Measurements from ENCODE around the gene SOX6. TPM values are rescaled to one million over a fixed set of nuclear protein-coding genes. Genes with fewer than 3 reads are reported as not detected.

SOX6 gene
- total RNA-seq, 1 experiment from 2014 or later: 0.21 TPM

- DNase-seq (ENCODE audit: low read depth, low spot score) (no peak), ATAC-seq (no peak)
- Histone ChIP-seq H3K27me3 (ENCODE audit: control insufficient read depth, insufficient read depth, low read length) (no peaks in the 10 kb centered on the region), H3K36me3 (ENCODE audit: control insufficient read depth, insufficient read depth, low read length) (no peaks in the 10 kb centered on the region), H3K27ac (ENCODE audit: low read length) (no peak overlapping the region), H3K4me3 (ENCODE audit: low read depth in 2 of 2, low read length in 2 of 2) (no peak overlapping the region), H3K4me1 (ENCODE audit: control insufficient read depth, insufficient read depth, low read length) (no peaks in the 10 kb centered on the region), H3K9me3 (ENCODE audit: control insufficient read depth, insufficient read depth, low read depth, low read length) (no peaks in the 10 kb centered on the region)
- in situ Hi-C loops (cut with HindIII; ENCODE audit: low pct_unique_long_range_greater_than_20kb, low sequenced_read_pairs) (no loop called here), intact Hi-C loops (cut with micrococcal nuclease; ENCODE audit: unreplicated experiment) (no loop called here)
- ChIA-PET CTCF (no interaction called here), POLR2A (no interaction called here)
- no TSS peak for BruUV-seq (replicated peaks)
- TF ChIP-seq REST (IDR thresholded peaks at IDR 0.05; ENCODE audit: insufficient read depth in 1 of 2, low read depth in 2 of 2, low read length in 1 of 2) (no peak), TCF7L2 (IDR thresholded peaks at IDR 0.05; ENCODE audit: low read depth, low read length) (no peak), POLR2AphosphoS5 (IDR thresholded peaks at IDR 0.05; ENCODE audit: low read depth, low read length) (no peak), SIN3A (IDR thresholded peaks at IDR 0.05; ENCODE audit: borderline replicate concordance, insufficient read depth, low read depth, low read length) (no peak), CTCF (IDR thresholded peaks at IDR 0.05) (no peak)
Observed at GRCh38 chr11:16171882-16172281, 184.5 kb downstream of the SOX6 start.

- ChIA-PET POLR2A (no interaction called here), CTCF (no interaction called here)
- DNase-seq (ENCODE audit: low read depth, low spot score): no peak
- in situ Hi-C loops (cut with HindIII; ENCODE audit: low pct_unique_long_range_greater_than_20kb, low sequenced_read_pairs) (no loop called here), intact Hi-C loops (cut with micrococcal nuclease; ENCODE audit: unreplicated experiment) (no loop called here)
- BruUV-seq (replicated peaks): no TSS peak
- Histone ChIP-seq H3K36me3 (ENCODE audit: control insufficient read depth, insufficient read depth, low read length) (no peaks in the 10 kb centered on the region), H3K27ac (ENCODE audit: low read length) (no peak overlapping the region), H3K9me3 (ENCODE audit: control insufficient read depth, insufficient read depth, low read depth, low read length) (no peaks in the 10 kb centered on the region), H3K4me1 (ENCODE audit: control insufficient read depth, insufficient read depth, low read length) (no peaks in the 10 kb centered on the region), H3K27me3 (ENCODE audit: control insufficient read depth, insufficient read depth, low read length) (no peaks in the 10 kb centered on the region), H3K4me3 (ENCODE audit: low read depth in 2 of 2, low read length in 2 of 2) (no peak overlapping the region)
- TF ChIP-seq POLR2AphosphoS5 (IDR thresholded peaks at IDR 0.05; ENCODE audit: low read depth, low read length) (no peak), SIN3A (IDR thresholded peaks at IDR 0.05; ENCODE audit: borderline replicate concordance, insufficient read depth, low read depth, low read length) (no peak), TCF7L2 (IDR thresholded peaks at IDR 0.05; ENCODE audit: low read depth, low read length) (no peak)
- ATAC-seq: no peak
Observed at GRCh38 chr11:16169956-16170847, 186.1 kb downstream of the SOX6 start.

- POLR2A ChIA-PET: no interaction called here
- BruUV-seq (replicated peaks): no TSS peak
- DNase-seq (ENCODE audit: low read depth, low spot score) (no peak), ATAC-seq (no peak)
- in situ Hi-C loops (cut with HindIII; ENCODE audit: low pct_unique_long_range_greater_than_20kb, low sequenced_read_pairs): no loop called here
- Histone ChIP-seq H3K27ac (ENCODE audit: low read length) (no peak overlapping the region), H3K4me1 (ENCODE audit: control insufficient read depth, insufficient read depth, low read length) (no peaks in the 10 kb centered on the region), H3K4me3 (ENCODE audit: low read depth in 2 of 2, low read length in 2 of 2) (no peak overlapping the region), H3K36me3 (ENCODE audit: control insufficient read depth, insufficient read depth, low read length) (no peaks in the 10 kb centered on the region), H3K9me3 (ENCODE audit: control insufficient read depth, insufficient read depth, low read depth, low read length) (no peaks in the 10 kb centered on the region), H3K27me3 (ENCODE audit: control insufficient read depth, insufficient read depth, low read length) (no peaks in the 10 kb centered on the region)
- intact Hi-C loops (cut with micrococcal nuclease; ENCODE audit: unreplicated experiment): no loop called here
- TF ChIP-seq CTCF (IDR thresholded peaks at IDR 0.05) (no peak), SIN3A (IDR thresholded peaks at IDR 0.05; ENCODE audit: borderline replicate concordance, insufficient read depth, low read depth, low read length) (no peak), POLR2AphosphoS5 (IDR thresholded peaks at IDR 0.05; ENCODE audit: low read depth, low read length) (no peak), REST (IDR thresholded peaks at IDR 0.05; ENCODE audit: insufficient read depth in 1 of 2, low read depth in 2 of 2, low read length in 1 of 2) (no peak), TCF7L2 (IDR thresholded peaks at IDR 0.05; ENCODE audit: low read depth, low read length) (no peak)
- CTCF ChIA-PET: interaction anchor here (0.6 kb wide), 1 partner anchor 407 kb away, joined by 3 read pairs; no protein-coding TSS in a partner anchor
Observed at GRCh38 chr11:16169541-16169940, 186.8 kb downstream of the SOX6 start.
